Liver (tissue), 9 donors: Measurements from ENCODE around the gene ITFG1. TPM values are rescaled to one million over a fixed set of nuclear protein-coding genes. Genes with fewer than 3 reads are reported as not detected.

Source experiments
- DNase-seq: peaks from one replicate; pipeline ENCODE4 v3.0.0-alpha.2; 2017; ENCODE audit warnings: low spot score
- H3K27ac ChIP-seq, 2 donors: one replicate each; pipeline ENCODE4 v1.7.0; 2013; ENCODE audit warnings: inconsistent platforms in 2 of 2, low read length in 2 of 2, control low read depth in 1 of 2, low read depth in 1 of 2, mild to moderate bottlenecking in 1 of 2
- H3K27me3 ChIP-seq, 4 donors: one replicate each; pipeline versions ENCODE4 v1.6.1 to v1.7.0; 2013; ENCODE audit warnings: low read length in 3 of 4, inconsistent platforms in 1 of 4, mild to moderate bottlenecking in 1 of 4, moderate library complexity in 1 of 4; ENCODE audit not compliant: control insufficient read depth in 4 of 4, insufficient read depth in 4 of 4
- H3K36me3 ChIP-seq, 4 donors: one replicate each; pipeline versions ENCODE4 v1.6.1 to v1.7.0; 2013; ENCODE audit warnings: low read length in 3 of 4, mild to moderate bottlenecking in 3 of 4, low read depth in 1 of 4, moderate library complexity in 1 of 4; ENCODE audit not compliant: control insufficient read depth in 4 of 4, insufficient read depth in 3 of 4
- H3K4me1 ChIP-seq, 4 donors: one replicate each; pipeline versions ENCODE4 v1.6.1 to v1.7.0; 2013; ENCODE audit warnings: low read length in 3 of 4, mild to moderate bottlenecking in 3 of 4, moderate library complexity in 1 of 4; ENCODE audit not compliant: control insufficient read depth in 4 of 4, insufficient read depth in 4 of 4
- H3K4me3 ChIP-seq, 3 donors: one replicate each; pipeline versions ENCODE4 v1.6.1 to v1.7.0; 2013; ENCODE audit warnings: low read length in 3 of 3, control low read depth in 1 of 3, low read depth in 1 of 3, mild to moderate bottlenecking in 1 of 3
- H3K9ac ChIP-seq, 2 donors: one replicate each; pipeline ENCODE4 v1.7.0; 2013; ENCODE audit warnings: low read length in 2 of 2, mild to moderate bottlenecking in 2 of 2, moderate library complexity in 2 of 2, control low read depth in 1 of 2, low read depth in 1 of 2
- H3K9me3 ChIP-seq, 4 donors: one replicate each; pipeline versions ENCODE4 v1.6.1 to v1.7.0; 2013; ENCODE audit warnings: low read length in 3 of 4; ENCODE audit not compliant: control insufficient read depth in 4 of 4
- EGR1 ChIP-seq, 2 donors: IDR thresholded peaks; 2 replicates each; pipeline ENCODE4 v1.6.1; 2016 to 2018; ENCODE audit warnings: antibody characterized with exemption in 2 of 2, low read depth in 2 of 2
- FOXA1 ChIP-seq: IDR thresholded peaks from 2 replicates; pipeline ENCODE4 v1.6.1; 2016; ENCODE audit warnings: antibody characterized with exemption
- FOXA2 ChIP-seq: IDR thresholded peaks from 2 replicates; pipeline ENCODE4 v1.6.1; 2016; ENCODE audit warnings: antibody characterized with exemption
- GABPA ChIP-seq, 2 donors: IDR thresholded peaks in 1 of 2; conservative IDR thresholded peaks in 1 of 2; 2 replicates each; pipeline ENCODE4 v1.6.1; 2016; ENCODE audit warnings: antibody characterized with exemption in 2 of 2, mild to moderate bottlenecking in 1 of 2, moderate library complexity in 1 of 2
- HNF4A ChIP-seq, 2 donors: conservative IDR thresholded peaks; 2 replicates each; pipeline ENCODE4 v1.6.1; 2016; ENCODE audit warnings: antibody characterized with exemption in 2 of 2, mild to moderate bottlenecking in 2 of 2
- HNF4G ChIP-seq: IDR thresholded peaks from 2 replicates; pipeline ENCODE4 v1.6.1; 2016; ENCODE audit warnings: antibody characterized with exemption
- JUND ChIP-seq, 2 donors: IDR thresholded peaks; 2 replicates each; pipeline ENCODE4 v1.6.1; 2016; ENCODE audit warnings: antibody characterized with exemption in 2 of 2
- NR2F2 ChIP-seq: IDR thresholded peaks from 2 replicates; pipeline ENCODE4 v1.6.1; 2016; ENCODE audit warnings: antibody characterized with exemption
- RAD21 ChIP-seq, 2 donors: IDR thresholded peaks; 2 replicates each; pipeline ENCODE4 v1.6.1; 2016; ENCODE audit warnings: antibody characterized with exemption in 2 of 2, mild to moderate bottlenecking in 2 of 2
- RXRA ChIP-seq, 2 donors: IDR thresholded peaks; 2 replicates each; pipeline ENCODE4 v1.6.1; 2017 to 2018; ENCODE audit warnings: antibody characterized with exemption in 2 of 2, mild to moderate bottlenecking in 1 of 2
- SP1 ChIP-seq: IDR thresholded peaks from 2 replicates; pipeline ENCODE4 v1.6.1; 2018; ENCODE audit warnings: antibody characterized with exemption, mild to moderate bottlenecking
- YY1 ChIP-seq: IDR thresholded peaks from 2 replicates; pipeline ENCODE4 v1.6.1; 2016; ENCODE audit warnings: antibody characterized with exemption, mild to moderate bottlenecking
- WGBS: extraction: QIAGEN DNeasy Blood & Tissue Kit; methylation state at CpG from one replicate; pipeline ENCODE4 v1.1.7; 2013; 5-methylcytosine and 5-hydroxymethylcytosine counted together
- polyA plus RNA-seq, 2 donors: library from polyadenylated mRNA; stranded (reverse) in 1 of 2; unstranded in 1 of 2; fragments of 200-250 nt in 1 of 2; fragments of >200 nt in 1 of 2; fragmentation: Nextera tagmentation in 1 of 2; extraction: Ambion mirVana in 1 of 2; gene quantifications; one replicate each; pipeline versions ENCODE4 v1.2.1 to v1.2.3, GENCODE V29; 2013 to 2015
- total RNA-seq, 2 donors: library from RNA; depleted of rRNA; stranded (reverse); fragments of >200 nt; gene quantifications; one replicate each; pipeline ENCODE4 v1.2.3, GENCODE V29; 2014
- TF ChIP-seq, protein P1 (sequence below): IDR thresholded peaks from 2 replicates; pipeline ENCODE4 v1.6.1; 2016; ENCODE audit warnings: antibody characterized with exemption
- TF ChIP-seq, protein P2 (sequence below): IDR thresholded peaks from 2 replicates; pipeline ENCODE4 v1.6.1; 2016; ENCODE audit warnings: antibody characterized with exemption
- TF ChIP-seq, protein P3 (sequence below): IDR thresholded peaks from 2 replicates; pipeline ENCODE4 v1.6.1; 2016; ENCODE audit warnings: antibody characterized with exemption, mild to moderate bottlenecking
- TF ChIP-seq, protein P4 (sequence below): IDR thresholded peaks from 2 replicates; pipeline ENCODE4 v1.6.1; 2016; ENCODE audit warnings: antibody characterized with exemption
- TF ChIP-seq, protein P5 (sequence below): fragments of 150-350 bp; IDR thresholded peaks from 2 replicates; pipeline ENCODE4 v1.5.1; 2017; ENCODE audit warnings: improper control_type of control experiment, low read depth, low read length; ENCODE audit not compliant: missing input control
- donor health status: healthy.
- donor health status: healthy.
- donor health status: healthy.
- donor health status: healthy.
- donor health status: healthy.

ITFG1 gene
- total and polyA plus RNA-seq, 4 donors = 31.1 to 51.0 (median 36.5) TPM

DNA sequence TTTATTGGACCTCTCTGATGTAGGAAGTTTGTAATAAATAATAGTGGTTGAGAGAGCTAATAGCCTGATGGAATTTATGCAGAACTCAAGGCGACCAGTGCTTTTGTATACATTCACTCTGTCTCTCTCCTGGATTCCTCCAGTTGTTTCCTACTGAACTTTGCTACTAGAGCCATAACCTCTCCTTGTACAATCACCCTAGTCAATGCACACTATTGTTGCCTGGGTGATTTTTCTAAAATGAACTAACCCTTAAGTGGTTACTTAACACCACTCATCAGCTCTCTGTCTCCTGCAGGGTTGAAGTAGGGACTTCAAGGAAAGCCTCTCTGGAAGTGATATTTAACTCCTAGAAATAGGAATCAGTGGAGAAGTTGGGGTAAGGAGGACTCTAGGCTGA, 9.9 kb upstream of the ITFG1 start:
- H3K4me3 ChIP-seq = no peak overlapping the region
- 92% methylated on average over 1 of the region's 1 CpG for WGBS
- H3K36me3 ChIP-seq = no peaks in the 10 kb centered on the region
- TF ChIP-seq FOXA2 (no peak), RXRA (IDR thresholded peaks at IDR 0.05) (no peak), RAD21 (IDR thresholded peaks at IDR 0.05) (no peak), HNF4G (no peak), EGR1 (IDR thresholded peaks at IDR 0.05; ENCODE audit: low read depth in 2 of 2) (no peak), HNF4A (conservative IDR thresholded peaks at IDR 0.05) (no peak), NR2F2 (no peak), GABPA (IDR thresholded peaks at IDR 0.05 in 1 of 2, conservative IDR thresholded peaks at IDR 0.05 in 1 of 2) (no peak), SP1 (no peak), JUND (IDR thresholded peaks at IDR 0.05) (no peak), FOXA1 (no peak)
- TF ChIP-seq, protein P1, sequence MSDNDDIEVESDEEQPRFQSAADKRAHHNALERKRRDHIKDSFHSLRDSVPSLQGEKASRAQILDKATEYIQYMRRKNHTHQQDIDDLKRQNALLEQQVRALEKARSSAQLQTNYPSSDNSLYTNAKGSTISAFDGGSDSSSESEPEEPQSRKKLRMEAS = no peak
- TF ChIP-seq, protein P2, sequence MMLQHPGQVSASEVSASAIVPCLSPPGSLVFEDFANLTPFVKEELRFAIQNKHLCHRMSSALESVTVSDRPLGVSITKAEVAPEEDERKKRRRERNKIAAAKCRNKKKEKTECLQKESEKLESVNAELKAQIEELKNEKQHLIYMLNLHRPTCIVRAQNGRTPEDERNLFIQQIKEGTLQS = no peak
- TF ChIP-seq, protein P3, sequence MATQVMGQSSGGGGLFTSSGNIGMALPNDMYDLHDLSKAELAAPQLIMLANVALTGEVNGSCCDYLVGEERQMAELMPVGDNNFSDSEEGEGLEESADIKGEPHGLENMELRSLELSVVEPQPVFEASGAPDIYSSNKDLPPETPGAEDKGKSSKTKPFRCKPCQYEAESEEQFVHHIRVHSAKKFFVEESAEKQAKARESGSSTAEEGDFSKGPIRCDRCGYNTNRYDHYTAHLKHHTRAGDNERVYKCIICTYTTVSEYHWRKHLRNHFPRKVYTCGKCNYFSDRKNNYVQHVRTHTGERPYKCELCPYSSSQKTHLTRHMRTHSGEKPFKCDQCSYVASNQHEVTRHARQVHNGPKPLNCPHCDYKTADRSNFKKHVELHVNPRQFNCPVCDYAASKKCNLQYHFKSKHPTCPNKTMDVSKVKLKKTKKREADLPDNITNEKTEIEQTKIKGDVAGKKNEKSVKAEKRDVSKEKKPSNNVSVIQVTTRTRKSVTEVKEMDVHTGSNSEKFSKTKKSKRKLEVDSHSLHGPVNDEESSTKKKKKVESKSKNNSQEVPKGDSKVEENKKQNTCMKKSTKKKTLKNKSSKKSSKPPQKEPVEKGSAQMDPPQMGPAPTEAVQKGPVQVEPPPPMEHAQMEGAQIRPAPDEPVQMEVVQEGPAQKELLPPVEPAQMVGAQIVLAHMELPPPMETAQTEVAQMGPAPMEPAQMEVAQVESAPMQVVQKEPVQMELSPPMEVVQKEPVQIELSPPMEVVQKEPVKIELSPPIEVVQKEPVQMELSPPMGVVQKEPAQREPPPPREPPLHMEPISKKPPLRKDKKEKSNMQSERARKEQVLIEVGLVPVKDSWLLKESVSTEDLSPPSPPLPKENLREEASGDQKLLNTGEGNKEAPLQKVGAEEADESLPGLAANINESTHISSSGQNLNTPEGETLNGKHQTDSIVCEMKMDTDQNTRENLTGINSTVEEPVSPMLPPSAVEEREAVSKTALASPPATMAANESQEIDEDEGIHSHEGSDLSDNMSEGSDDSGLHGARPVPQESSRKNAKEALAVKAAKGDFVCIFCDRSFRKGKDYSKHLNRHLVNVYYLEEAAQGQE = no peak
- TF ChIP-seq, protein P4, sequence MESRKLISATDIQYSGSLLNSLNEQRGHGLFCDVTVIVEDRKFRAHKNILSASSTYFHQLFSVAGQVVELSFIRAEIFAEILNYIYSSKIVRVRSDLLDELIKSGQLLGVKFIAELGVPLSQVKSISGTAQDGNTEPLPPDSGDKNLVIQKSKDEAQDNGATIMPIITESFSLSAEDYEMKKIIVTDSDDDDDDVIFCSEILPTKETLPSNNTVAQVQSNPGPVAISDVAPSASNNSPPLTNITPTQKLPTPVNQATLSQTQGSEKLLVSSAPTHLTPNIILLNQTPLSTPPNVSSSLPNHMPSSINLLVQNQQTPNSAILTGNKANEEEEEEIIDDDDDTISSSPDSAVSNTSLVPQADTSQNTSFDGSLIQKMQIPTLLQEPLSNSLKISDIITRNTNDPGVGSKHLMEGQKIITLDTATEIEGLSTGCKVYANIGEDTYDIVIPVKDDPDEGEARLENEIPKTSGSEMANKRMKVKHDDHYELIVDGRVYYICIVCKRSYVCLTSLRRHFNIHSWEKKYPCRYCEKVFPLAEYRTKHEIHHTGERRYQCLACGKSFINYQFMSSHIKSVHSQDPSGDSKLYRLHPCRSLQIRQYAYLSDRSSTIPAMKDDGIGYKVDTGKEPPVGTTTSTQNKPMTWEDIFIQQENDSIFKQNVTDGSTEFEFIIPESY = no peak
- TF ChIP-seq, protein P5, sequence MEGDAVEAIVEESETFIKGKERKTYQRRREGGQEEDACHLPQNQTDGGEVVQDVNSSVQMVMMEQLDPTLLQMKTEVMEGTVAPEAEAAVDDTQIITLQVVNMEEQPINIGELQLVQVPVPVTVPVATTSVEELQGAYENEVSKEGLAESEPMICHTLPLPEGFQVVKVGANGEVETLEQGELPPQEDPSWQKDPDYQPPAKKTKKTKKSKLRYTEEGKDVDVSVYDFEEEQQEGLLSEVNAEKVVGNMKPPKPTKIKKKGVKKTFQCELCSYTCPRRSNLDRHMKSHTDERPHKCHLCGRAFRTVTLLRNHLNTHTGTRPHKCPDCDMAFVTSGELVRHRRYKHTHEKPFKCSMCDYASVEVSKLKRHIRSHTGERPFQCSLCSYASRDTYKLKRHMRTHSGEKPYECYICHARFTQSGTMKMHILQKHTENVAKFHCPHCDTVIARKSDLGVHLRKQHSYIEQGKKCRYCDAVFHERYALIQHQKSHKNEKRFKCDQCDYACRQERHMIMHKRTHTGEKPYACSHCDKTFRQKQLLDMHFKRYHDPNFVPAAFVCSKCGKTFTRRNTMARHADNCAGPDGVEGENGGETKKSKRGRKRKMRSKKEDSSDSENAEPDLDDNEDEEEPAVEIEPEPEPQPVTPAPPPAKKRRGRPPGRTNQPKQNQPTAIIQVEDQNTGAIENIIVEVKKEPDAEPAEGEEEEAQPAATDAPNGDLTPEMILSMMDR = no peak
- no peaks in the 10 kb centered on the region for H3K4me1 ChIP-seq
- no peak for DNase-seq
- no peaks in the 10 kb centered on the region for H3K9me3 ChIP-seq
- H3K9ac ChIP-seq = no peak overlapping the region
- no peaks in the 10 kb centered on the region for H3K27me3 ChIP-seq
- H3K27ac ChIP-seq = no peak overlapping the region

DNA sequence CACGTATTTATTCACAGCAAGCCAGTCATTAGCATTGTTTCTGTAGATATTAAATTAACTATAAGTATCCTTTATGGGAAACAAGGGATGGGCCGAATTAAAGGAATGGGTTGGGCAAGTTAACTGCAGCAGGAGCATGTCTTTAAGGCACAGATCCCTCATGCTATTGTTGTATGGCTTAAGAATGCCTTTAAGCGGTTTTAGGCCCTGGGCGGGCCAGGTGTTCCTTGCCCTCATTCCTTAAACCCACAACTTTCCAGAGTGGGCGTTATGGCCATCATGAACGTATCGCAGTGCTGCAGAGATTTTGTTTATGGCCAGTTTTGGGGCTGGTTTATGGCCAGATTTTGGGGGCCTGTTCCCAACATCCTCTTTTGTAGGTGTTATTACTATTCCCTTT, 9.3 kb upstream of the ITFG1 start:
- no peak overlapping the region for H3K9ac ChIP-seq
- no peak for DNase-seq
- WGBS = 98% methylated on average over 7 of the region's 7 CpGs
- no peaks in the 10 kb centered on the region for H3K36me3 ChIP-seq
- H3K9me3 ChIP-seq = no peaks in the 10 kb centered on the region
- no peak overlapping the region for H3K4me3 ChIP-seq
- no peaks in the 10 kb centered on the region for H3K4me1 ChIP-seq
- H3K27ac ChIP-seq = no peak overlapping the region
- no peaks in the 10 kb centered on the region for H3K27me3 ChIP-seq
- TF ChIP-seq GABPA (IDR thresholded peaks at IDR 0.05 in 1 of 2, conservative IDR thresholded peaks at IDR 0.05 in 1 of 2) = no peak
- TF ChIP-seq NR2F2 = no peak
- TF ChIP-seq, protein P2 = no peak
- TF ChIP-seq FOXA2 = no peak
- no peak for TF ChIP-seq HNF4G
- no peak for TF ChIP-seq FOXA1
- TF ChIP-seq YY1 = no peak
- TF ChIP-seq JUND (IDR thresholded peaks at IDR 0.05) = no peak
- TF ChIP-seq, protein P4 = no peak
- TF ChIP-seq, protein P5 = no peak
- TF ChIP-seq RXRA (IDR thresholded peaks at IDR 0.05) = no peak
